Kidney (tissue), 14 donors: Measurements from ENCODE around the gene L1CAM. TPM values are rescaled to one million over a fixed set of nuclear protein-coding genes. Genes with fewer than 3 reads are reported as not detected.
A peak's percentile ranks its signal among the peaks of the same experiment; 100 is the strongest.

Source experiments
- DNase-seq, 5 donors: peaks; one replicate each; pipeline ENCODE4 v3.0.0-alpha.2; 2013 to 2020
- FAIRE-seq: peaks from 2 replicates; lab custom pipeline; 2012; peaks lifted over from hg19 to GRCh38; lab: Jason Lieb, UNC
- H3K27ac ChIP-seq, 2 donors: one replicate each; pipeline ENCODE4 v1.7.0; 2013; ENCODE audit warnings: low read depth in 2 of 2, low read length in 2 of 2, inconsistent platforms in 1 of 2
- H3K27me3 ChIP-seq: one replicate; pipeline ENCODE4 v1.7.1; 2013; ENCODE audit warnings: low read length, inconsistent platforms; ENCODE audit not compliant: control insufficient read depth, insufficient read depth
- H3K36me3 ChIP-seq, 3 donors: one replicate each; pipeline versions ENCODE4 v1.7.0 to v1.7.1; 2013; ENCODE audit warnings: low read length in 3 of 3, control low read depth in 1 of 3, inconsistent platforms in 1 of 3; ENCODE audit not compliant: insufficient read depth in 3 of 3, control insufficient read depth in 2 of 3
- H3K4me1 ChIP-seq, 3 donors: one replicate each; pipeline versions ENCODE4 v1.7.0 to v1.7.1; 2013; ENCODE audit warnings: low read length in 3 of 3, inconsistent platforms in 1 of 3, low read depth in 1 of 3; ENCODE audit not compliant: control insufficient read depth in 2 of 3, insufficient read depth in 2 of 3
- H3K4me3 ChIP-seq, 3 donors: one replicate each; pipeline versions ENCODE4 v1.7.0 to v1.8.1; 2013; ENCODE audit warnings: low read length in 3 of 3, control low read depth in 1 of 3, inconsistent platforms in 1 of 3
- H3K9ac ChIP-seq, 3 donors: one replicate each; pipeline versions ENCODE4 v1.7.0 to v1.7.1; 2013; ENCODE audit warnings: low read length in 3 of 3, control low read depth in 1 of 3, inconsistent platforms in 1 of 3
- H3K9me3 ChIP-seq, 3 donors: one replicate each; pipeline versions ENCODE4 v1.7.0 to v1.7.1; 2013; ENCODE audit warnings: low read length in 3 of 3, control low read depth in 1 of 3, inconsistent platforms in 1 of 3; ENCODE audit not compliant: control insufficient read depth in 2 of 3, insufficient read depth in 1 of 3
- CTCF ChIP-seq: IDR thresholded peaks from 3 replicates; pipeline ENCODE4 v1.5.1; 2012; ENCODE audit warnings: mild to moderate bottlenecking, moderate library complexity, borderline replicate concordance; ENCODE audit not compliant: insufficient read depth; ENCODE audit errors: extremely low read depth
- intact Hi-C: fragments of 100-400 bp; cut with DNase I; formaldehyde crosslinking; loops from one replicate; pipeline ENCODE4 v1.11.1; 2022
- polyA plus RNA-seq: library from polyadenylated mRNA; stranded (reverse); fragments of 350-450 nt; fragmentation: Illumina TruSeq; extraction: RNeasy Lipid Tissue Mini Kit (QIAGEN cat#74804); gene quantifications from one replicate; pipeline ENCODE4 v1.2.3, GENCODE V29; 2014; ENCODE audit warnings: low read depth, low replicate concordance; ENCODE audit not compliant: insufficient read depth
- total RNA-seq: library from RNA; stranded (reverse); fragmentation: NEBNext Ultra II Directional; extraction: Animal tissue kit (Norgen Biotek cat#: 25700); gene quantifications from one replicate; pipeline ENCODE4 v1.2.1, GENCODE V29; 2021
- donor health status: control.
- donor health status: control.
- donor health status: control.
- donor health status: control.
- donor health status: control.
- donor health status: DM: yes; HTN: yes; CAD: no.
- donor health status: Normal renal cell carcinoma (clear cell type).

The L1CAM gene
- total and polyA plus RNA-seq, 2 donors from 2014 or later = 26.1 to 71.9 TPM

- DNase-seq (peak in 1 of 5 donors; percentile 72), FAIRE-seq (no peak)
- no peak overlapping the region for H3K27ac ChIP-seq
- intact Hi-C loops = no loop called here
- H3K36me3 ChIP-seq = no peaks in the 10 kb centered on the region
- H3K27me3 ChIP-seq = no peaks in the 10 kb centered on the region
- no peak for TF ChIP-seq CTCF
- no peak overlapping the region for H3K9ac ChIP-seq
- H3K9me3 ChIP-seq = no peaks in the 10 kb centered on the region
- peaks cover 0 to 7% (median 0%) of the 10 kb centered on the region in 3 donors for H3K4me1 ChIP-seq
- H3K4me3 ChIP-seq = no peak overlapping the region
Observed at GRCh38 chrX:153906126-153906917, 20.3 kb upstream of the L1CAM start.

GRCh38 chrX:153905481-153906095 is 19.6 kb upstream of the L1CAM start:
- Histone ChIP-seq H3K36me3 (no peaks in the 10 kb centered on the region), H3K4me3 (no peak overlapping the region), H3K4me1 (peaks cover 0 to 8% (median 0%) of the 10 kb centered on the region in 3 donors), H3K9me3 (no peaks in the 10 kb centered on the region), H3K27ac (no peak overlapping the region), H3K27me3 (no peaks in the 10 kb centered on the region), H3K9ac (no peak overlapping the region)
- DNase-seq (peak in 1 of 5 donors; percentile 72), FAIRE-seq (no peak)
- no peak for TF ChIP-seq CTCF
- intact Hi-C loops = no loop called here

GRCh38 chrX:153903991-153904957 is 18.3 kb upstream of the L1CAM start, which contains the start of gene AVPR2:
Gene AVPR2 (plus strand): TSS chrX:153904673. CDS start chrX:153905146, 473 bp downstream.
- H3K4me1 ChIP-seq = peaks cover 0 to 8% (median 0%) of the 10 kb centered on the region in 3 donors
- DNase-seq (peak in 2 of 5 donors; percentile 48 to 66), FAIRE-seq (no peak)
- no peaks in the 10 kb centered on the region for H3K27me3 ChIP-seq
- no peak within 1 kb of the TSS for H3K9ac ChIP-seq
- no peaks in the 10 kb centered on the region for H3K9me3 ChIP-seq
- H3K4me3 ChIP-seq = no peak within 1 kb of the TSS
- H3K27ac ChIP-seq = peak within 1 kb of the TSS in 1 of 2 donors; percentile 60
- TF ChIP-seq CTCF = no peak
- intact Hi-C loops = no loop called here
- no peaks in the 10 kb centered on the region for H3K36me3 ChIP-seq
